D721Med (cell line): ENCODE results near the gene MT1F.

ENCODE experiments used
- DNase-seq: peaks from one replicate; pipeline ENCODE4 v3.0.0; 2011; ENCODE audit warnings: low spot score; ENCODE audit not compliant: insufficient read length
- FAIRE-seq: peaks from 2 replicates; lab custom pipeline; 2011; peaks lifted over from hg19 to GRCh38; lab: Jason Lieb, UNC
- TF ChIP-seq, protein P1 (sequence below): IDR thresholded peaks from 2 replicates; pipeline ENCODE4 v1.5.1; 2012; ENCODE audit warnings: mild to moderate bottlenecking, control low read depth; ENCODE audit not compliant: insufficient read depth; ENCODE audit errors: missing control alignments

MT1F gene

DNA sequence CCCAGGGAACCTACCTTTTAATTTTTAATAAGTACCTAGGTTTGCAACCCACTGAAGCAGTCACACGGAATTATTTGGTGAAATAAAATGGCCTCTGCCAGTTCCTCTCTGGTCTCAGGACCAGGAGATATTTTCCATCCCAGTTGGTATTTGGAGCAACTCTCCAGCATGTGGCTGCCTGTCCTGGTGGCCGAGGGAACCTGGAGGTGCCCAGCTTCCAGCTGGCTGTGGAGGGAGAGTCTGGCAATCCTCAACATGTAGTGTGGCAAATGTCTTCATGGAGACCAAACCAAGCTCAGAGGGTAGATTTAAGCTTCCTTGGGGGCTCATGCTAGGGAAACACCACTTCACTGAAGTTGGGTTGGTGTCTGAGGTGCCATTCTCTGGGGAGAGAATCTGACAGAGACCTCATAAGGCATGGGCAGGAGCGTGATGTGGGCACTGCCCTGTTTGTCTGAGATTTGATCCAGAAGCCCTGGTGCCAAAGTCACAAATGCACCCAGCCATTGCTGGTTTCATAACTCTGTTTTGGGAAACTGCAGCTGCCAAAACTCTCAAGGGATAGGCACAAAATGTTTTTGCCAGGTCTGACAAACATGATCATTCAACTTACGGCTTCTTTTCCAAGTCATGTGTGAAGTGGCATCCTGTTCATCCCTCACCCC, 27.3 kb downstream of the MT1F start:
- DNase-seq (no peak), FAIRE-seq (no peak)
- TF ChIP-seq, protein P1, sequence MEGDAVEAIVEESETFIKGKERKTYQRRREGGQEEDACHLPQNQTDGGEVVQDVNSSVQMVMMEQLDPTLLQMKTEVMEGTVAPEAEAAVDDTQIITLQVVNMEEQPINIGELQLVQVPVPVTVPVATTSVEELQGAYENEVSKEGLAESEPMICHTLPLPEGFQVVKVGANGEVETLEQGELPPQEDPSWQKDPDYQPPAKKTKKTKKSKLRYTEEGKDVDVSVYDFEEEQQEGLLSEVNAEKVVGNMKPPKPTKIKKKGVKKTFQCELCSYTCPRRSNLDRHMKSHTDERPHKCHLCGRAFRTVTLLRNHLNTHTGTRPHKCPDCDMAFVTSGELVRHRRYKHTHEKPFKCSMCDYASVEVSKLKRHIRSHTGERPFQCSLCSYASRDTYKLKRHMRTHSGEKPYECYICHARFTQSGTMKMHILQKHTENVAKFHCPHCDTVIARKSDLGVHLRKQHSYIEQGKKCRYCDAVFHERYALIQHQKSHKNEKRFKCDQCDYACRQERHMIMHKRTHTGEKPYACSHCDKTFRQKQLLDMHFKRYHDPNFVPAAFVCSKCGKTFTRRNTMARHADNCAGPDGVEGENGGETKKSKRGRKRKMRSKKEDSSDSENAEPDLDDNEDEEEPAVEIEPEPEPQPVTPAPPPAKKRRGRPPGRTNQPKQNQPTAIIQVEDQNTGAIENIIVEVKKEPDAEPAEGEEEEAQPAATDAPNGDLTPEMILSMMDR = no peak

DNA sequence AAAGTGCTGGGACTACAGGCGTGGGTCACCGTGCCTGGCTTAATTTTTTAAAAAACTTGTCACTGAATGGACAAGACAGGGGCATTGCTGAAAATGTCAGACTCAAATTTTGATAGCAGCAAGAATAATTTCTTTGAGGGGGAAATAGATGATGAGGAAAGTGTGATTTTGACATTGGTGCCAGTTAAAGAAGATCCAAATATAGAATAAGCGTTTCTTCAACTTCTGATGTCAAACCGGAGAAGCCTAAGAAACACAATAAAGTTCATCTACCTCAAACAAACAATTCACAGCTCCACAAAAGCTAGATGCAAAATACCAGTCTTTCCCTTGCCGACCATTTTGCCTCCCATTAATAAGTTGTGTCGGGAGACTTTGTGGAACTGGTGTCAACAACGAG, 29.0 kb downstream of the MT1F start:
- TF ChIP-seq, protein P1 = no peak
- FAIRE-seq = no peak
- no peak for DNase-seq

DNA sequence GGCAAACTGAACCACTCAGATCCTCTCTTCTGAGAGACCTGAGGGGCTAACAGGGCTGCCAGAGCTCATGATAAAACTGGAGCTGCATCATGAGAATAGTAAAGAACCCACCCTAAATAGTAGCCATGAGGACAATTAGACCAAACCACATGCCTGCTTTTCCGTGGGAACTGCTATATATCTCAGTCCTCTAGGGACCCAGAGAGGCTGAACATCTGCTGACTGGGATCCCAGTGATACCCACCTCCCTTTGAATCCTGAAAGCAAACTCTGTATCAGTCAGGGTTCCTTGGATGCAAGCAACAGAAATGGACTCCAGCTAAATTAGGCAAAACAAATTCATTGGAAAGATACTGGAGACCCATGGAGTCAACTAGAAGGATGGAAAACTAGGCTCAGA, 31.0 kb downstream of the MT1F start:
- TF ChIP-seq, protein P1 = no peak
- no peak for DNase-seq
- no peak for FAIRE-seq

DNA sequence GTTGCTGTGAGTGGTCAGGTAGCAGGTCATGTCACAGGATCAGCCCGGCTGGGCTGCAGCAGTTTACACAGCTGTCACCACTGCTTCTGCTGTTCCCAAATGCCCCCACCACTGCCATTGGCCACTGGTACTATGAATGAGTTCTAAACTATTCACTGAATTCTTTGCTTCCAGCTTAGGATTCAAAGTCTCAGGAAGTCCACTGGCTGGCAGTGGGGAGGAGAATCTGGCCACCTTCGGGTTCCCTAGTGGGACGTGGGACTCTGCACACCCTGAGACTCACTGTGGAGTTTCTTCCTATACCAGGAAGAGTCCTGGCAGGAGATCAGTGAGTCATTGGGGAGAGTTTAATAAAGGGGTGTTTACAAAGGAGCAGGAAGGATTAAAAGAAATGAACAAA, 31.4 kb downstream of the MT1F start:
- FAIRE-seq (no peak), DNase-seq (no peak)
- TF ChIP-seq, protein P1 = no peak

DNA sequence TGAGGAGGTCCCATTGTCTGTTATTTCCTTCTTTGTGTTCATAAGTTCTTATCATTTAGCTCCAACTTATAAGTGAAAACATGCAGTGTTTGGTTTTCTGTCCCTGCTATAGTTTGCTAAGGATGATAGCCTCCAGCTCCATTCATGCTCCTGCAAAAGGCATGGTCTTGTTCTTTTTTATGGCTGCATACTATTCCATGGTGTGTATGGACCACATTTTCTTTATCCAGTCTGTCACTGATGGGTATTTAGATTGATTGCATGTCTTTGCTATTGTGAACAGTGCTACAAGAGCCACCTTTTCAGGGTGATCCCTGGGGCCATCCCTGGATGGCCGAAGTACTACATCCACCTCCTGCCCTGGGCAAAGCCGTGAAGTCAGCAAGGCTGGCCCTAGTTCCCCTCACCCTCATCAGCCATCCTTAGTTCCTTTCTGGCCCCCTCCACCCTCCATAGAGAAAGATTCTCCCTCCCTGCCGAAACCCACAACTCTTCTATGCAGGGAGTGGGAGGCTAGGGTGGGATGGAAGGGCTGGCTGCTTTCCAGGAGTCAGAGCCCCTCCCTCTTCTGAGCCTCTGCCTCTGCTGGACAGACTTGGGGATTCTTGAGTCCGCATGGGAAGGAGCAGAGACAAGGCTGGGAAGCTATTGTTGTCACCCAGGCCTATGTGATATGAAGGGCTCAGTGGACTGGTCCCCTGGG, 32.8 kb downstream of the MT1F start:
- TF ChIP-seq, protein P1 = no peak
- no peak for FAIRE-seq
- no peak for DNase-seq

DNA sequence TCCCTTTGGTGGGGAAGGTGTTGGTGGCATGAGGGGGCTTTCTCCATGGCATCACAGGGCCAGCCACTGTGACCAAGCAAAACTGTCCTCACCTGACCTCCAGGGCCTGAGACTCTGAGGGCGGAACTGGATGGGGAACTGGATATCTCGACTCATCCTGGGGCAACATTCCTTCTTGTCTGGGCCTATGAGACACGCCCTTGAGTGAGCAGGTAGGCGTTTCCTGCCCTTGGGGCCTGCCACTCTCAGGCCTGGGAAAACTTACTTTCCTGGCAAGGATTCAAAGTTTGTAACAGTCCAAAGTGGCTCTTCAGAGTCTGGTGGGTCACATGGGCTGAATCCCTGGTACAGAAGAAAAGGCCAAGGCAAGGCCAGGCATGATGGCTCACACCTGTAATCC, 34.1 kb downstream of the MT1F start:
- FAIRE-seq = no peak
- TF ChIP-seq, protein P1 = no peak
- DNase-seq = no peak

DNA sequence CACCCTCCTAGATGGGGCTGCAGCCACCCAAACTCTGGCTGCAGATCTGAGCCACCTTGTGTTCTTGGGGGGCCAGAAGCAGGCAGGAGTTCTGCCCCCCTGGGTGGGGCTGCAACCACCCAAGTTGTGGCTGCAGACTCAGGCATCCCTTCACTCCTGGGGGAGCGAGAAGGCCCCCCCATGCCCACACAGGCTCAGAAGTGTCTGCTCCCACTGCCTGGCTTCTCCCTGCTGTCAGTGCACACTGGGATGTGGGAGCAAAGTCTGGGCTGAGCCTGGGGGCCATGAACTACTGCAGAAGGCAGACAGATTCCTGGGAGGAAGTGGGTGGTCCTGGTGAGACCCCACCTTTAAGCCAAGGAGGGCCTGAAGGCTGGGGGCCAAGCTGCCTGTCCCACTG, 37.5 kb downstream of the MT1F start:
- TF ChIP-seq, protein P1 = no peak
- FAIRE-seq = no peak
- no peak for DNase-seq
